GM12878 (cell line): ENCODE results near the gene HSPB8. TPM values are rescaled to one million over a fixed set of nuclear protein-coding genes. Genes with fewer than 3 reads are reported as not detected.

Experiments
- ATAC-seq: fragments of 200-7000 bp; cut with Tn5 transposase; 3 replicates; pipeline ENCODE4 v1.9.1; 2020; ENCODE audit warnings: mild to moderate bottlenecking, moderate library complexity
- BruUV-seq: library from RNA; stranded (reverse); fragments of 400-500 nt; replicated peaks from 2 replicates; lab custom pipeline; 2021; lab: Mats Ljungman, UMichigan
- CTCF ChIA-PET: fragments of 300-600 bp; sonication (Branson Sonifier 250); formaldehyde crosslinking; extraction: SDS; loops from one replicate; lab custom pipeline; 2021; ENCODE audit warnings: inconsistent platforms; lab: Yijun Ruan, JAX
- POLR2A ChIA-PET: fragments of 350-600 bp; formaldehyde crosslinking; extraction: SDS; loops from one replicate; lab custom pipeline; 2021; ENCODE audit warnings: inconsistent platforms; lab: Charles Lee
- RAD21 ChIA-PET: fragments of 300-600 bp; sonication (Branson Sonifier 250); formaldehyde crosslinking; loops from one replicate; lab custom pipeline; 2023; ENCODE audit warnings: antibody characterized with exemption; ENCODE audit not compliant: unreplicated experiment; lab: Charles Lee
- SMC1A ChIA-PET: fragments of 300-600 bp; sonication (Branson Sonifier 250); formaldehyde crosslinking; loops from one replicate; lab custom pipeline; 2023; ENCODE audit not compliant: unreplicated experiment, uncharacterized antibody; lab: Charles Lee
- DNase-seq: peaks from one replicate; pipeline ENCODE4 v3.0.0-alpha.2; 2011; ENCODE audit warnings: low read depth, low spot score
- FAIRE-seq: peaks from 3 replicates; lab custom pipeline; 2011; peaks lifted over from hg19 to GRCh38; lab: Jason Lieb, UNC
- H2AFZ ChIP-seq: 2 replicates; pipeline ENCODE4 v1.6.0; 2011; ENCODE audit warnings: low read depth, low read length, control low read depth; ENCODE audit not compliant: control insufficient read depth
- H3K27ac ChIP-seq: 2 replicates; pipeline ENCODE4 v1.5.1; 2011; ENCODE audit warnings: control low read depth; ENCODE audit not compliant: control insufficient read depth, insufficient read depth
- H3K27me3 ChIP-seq, 2 experiments: replicated peaks in 1 of 2; 2 replicates each; pipeline versions ENCODE4 v1.6.0 to v1.6.1; 2011; ENCODE audit warnings: low read length in 1 of 2; ENCODE audit not compliant: control insufficient read depth in 2 of 2, insufficient read depth in 2 of 2
- H3K36me3 ChIP-seq, 2 experiments: 2 replicates each; pipeline ENCODE4 v1.5.1; 2011; ENCODE audit warnings: low read length in 1 of 2; ENCODE audit not compliant: control insufficient read depth in 2 of 2, insufficient read depth in 2 of 2
- H3K4me1 ChIP-seq: 2 replicates; pipeline ENCODE4 v1.6.1; 2011; ENCODE audit warnings: mild to moderate bottlenecking, low read length, moderate library complexity, mixed read lengths; ENCODE audit not compliant: control insufficient read depth, insufficient read depth
- H3K4me2 ChIP-seq: 2 replicates; pipeline ENCODE4 v1.6.0; 2011; ENCODE audit warnings: control low read depth; ENCODE audit not compliant: control insufficient read depth, insufficient read depth
- H3K4me3 ChIP-seq: fragments of 200-600 bp; sonication (generic); 2 replicates; pipeline ENCODE4 v1.5.1; 2016
- H3K79me2 ChIP-seq: 2 replicates; pipeline ENCODE4 v1.6.0; 2011; ENCODE audit warnings: low read length; ENCODE audit not compliant: control insufficient read depth, insufficient read depth
- H3K9ac ChIP-seq: 2 replicates; pipeline ENCODE4 v1.8.0; 2011; ENCODE audit warnings: low read length, control low read depth, mixed read lengths; ENCODE audit not compliant: control insufficient read depth, insufficient read depth
- H3K9me3 ChIP-seq: replicated peaks from 3 replicates; pipeline ENCODE4 v1.5.1; 2011; ENCODE audit warnings: mild to moderate bottlenecking, low read length; ENCODE audit not compliant: control insufficient read depth, insufficient read depth
- H4K20me1 ChIP-seq: 2 replicates; pipeline ENCODE4 v1.6.0; 2011; ENCODE audit not compliant: control insufficient read depth, insufficient read depth
- ATF3 ChIP-seq: IDR thresholded peaks from 2 replicates; pipeline ENCODE4 v1.6.1; 2011; ENCODE audit warnings: low read depth, mild to moderate bottlenecking, low read length, moderate library complexity, borderline replicate concordance; ENCODE audit errors: extremely low read depth
- CHD2 ChIP-seq: IDR thresholded peaks from 2 replicates; pipeline ENCODE4 v1.6.1; 2011; ENCODE audit warnings: low read depth, low read length, improper control_type of control experiment, borderline replicate concordance
- HCFC1 ChIP-seq: fragments of 150-350 bp; IDR thresholded peaks from 2 replicates; pipeline ENCODE4 v1.6.1; 2014; ENCODE audit warnings: low read length
- MTA3 ChIP-seq: IDR thresholded peaks from 2 replicates; pipeline ENCODE4 v1.6.1; 2012; ENCODE audit warnings: low read length, inconsistent platforms, borderline replicate concordance
- NFYB ChIP-seq: IDR thresholded peaks from 2 replicates; pipeline ENCODE4 v1.6.1; 2011; ENCODE audit warnings: low read depth, mild to moderate bottlenecking, low read length, improper control_type of control experiment, moderate library complexity; ENCODE audit not compliant: insufficient read depth
- RB1 ChIP-seq: fragments of 450-650 bp; formaldehyde crosslinking; IDR thresholded peaks from 2 replicates; pipeline ENCODE4 v1.6.1; 2017; ENCODE audit warnings: mild to moderate bottlenecking, borderline replicate concordance
- SIX5 ChIP-seq: IDR thresholded peaks from 2 replicates; pipeline ENCODE4 v1.6.1; 2011; ENCODE audit warnings: mild to moderate bottlenecking, low read depth, low read length, moderate library complexity; ENCODE audit not compliant: severe bottlenecking
- SMAD5 ChIP-seq: IDR thresholded peaks from 2 replicates; pipeline ENCODE4 v1.6.1; 2016; ENCODE audit warnings: antibody characterized with exemption, low read depth
- ZBED1 ChIP-seq: IDR thresholded peaks from 2 replicates; pipeline ENCODE4 v1.6.1; 2016; ENCODE audit warnings: borderline replicate concordance
- ZSCAN29 ChIP-seq: fragments of 450-650 bp; IDR thresholded peaks from 2 replicates; pipeline ENCODE4 v1.6.1; 2017; ENCODE audit warnings: mild to moderate bottlenecking, moderate library complexity
- WGBS: methylation state at CpG from one replicate; pipeline ENCODE4 v1.1.6; 2016; ENCODE audit warnings: low lambda C conversion rate; ENCODE audit not compliant: insufficient replicate concordance, insufficient coverage; ENCODE audit errors: missing lambda C conversion rate; 5-methylcytosine and 5-hydroxymethylcytosine counted together
- in situ Hi-C: fragments of 300-500 bp; cut with MboI; formaldehyde crosslinking; loops from 9 replicates; pipeline ENCODE4 v1.14.3; 2018; ENCODE audit warnings: mixed read lengths
- intact Hi-C: fragments of 100-400 bp; cut with micrococcal nuclease; formaldehyde crosslinking; loops from one replicate; pipeline ENCODE4 v1.14.2; 2022; ENCODE audit not compliant: unreplicated experiment
- polyA plus RNA-seq, 11 experiments: library from polyadenylated mRNA; depleted of rRNA in 4 of 11; unstranded in 6 of 11; stranded (reverse) in 5 of 11; fragments of >200 nt; fragmentation: Nextera tagmentation in 4 of 11; fragmentation: Illumina TruSeq in 1 of 11; extraction: Ambion mirVana in 4 of 11; extraction: Trizol in 1 of 11; gene quantifications; 1 replicate in 1 of 11; 2 replicates in 10 of 11; pipeline versions ENCODE4 v1.2.1 to v1.2.3, GENCODE V29; 2011 to 2016; ENCODE audit warnings: inconsistent platforms in 2 of 11, missing spikeins in 2 of 11, low read depth in 1 of 11
- total RNA-seq, 4 experiments: library from RNA; depleted of rRNA in 3 of 4; stranded (reverse); fragments of >200 nt in 3 of 4; fragmentation: Illumina TruSeq in 1 of 4; extraction: Trizol in 1 of 4; gene quantifications; 2 replicates each; pipeline versions ENCODE4 v1.2.1 to v1.2.3, GENCODE V29; 2013 to 2021
- TF ChIP-seq, protein P1 (sequence below): fragments of 150-350 bp; IDR thresholded peaks from 2 replicates; pipeline ENCODE4 v1.6.1; 2016; ENCODE audit warnings: low read depth, low read length
- TF ChIP-seq, protein P2 (sequence below): IDR thresholded peaks from 2 replicates; pipeline ENCODE4 v1.6.1; 2011; ENCODE audit warnings: borderline replicate concordance, low read depth, mild to moderate bottlenecking, moderate library complexity, mixed read lengths, low read length; ENCODE audit not compliant: insufficient read depth; ENCODE audit errors: extremely low read length
- TF ChIP-seq, protein P3 (sequence below): fragments of 450-650 bp; IDR thresholded peaks from 2 replicates; pipeline ENCODE4 v1.6.1; 2016; ENCODE audit warnings: mild to moderate bottlenecking
- TF ChIP-seq, protein P4 (sequence below): IDR thresholded peaks from 2 replicates; pipeline ENCODE4 v1.6.1; 2012; ENCODE audit warnings: low read depth, low read length, improper control_type of control experiment

Gene HSPB8
- total and polyA plus RNA-seq, 10 of the 15 experiments (the other 5 are each of a cell fraction or from before 2014, with no cell fraction given) = 0.10 TPM; not detected in 9

DNA sequence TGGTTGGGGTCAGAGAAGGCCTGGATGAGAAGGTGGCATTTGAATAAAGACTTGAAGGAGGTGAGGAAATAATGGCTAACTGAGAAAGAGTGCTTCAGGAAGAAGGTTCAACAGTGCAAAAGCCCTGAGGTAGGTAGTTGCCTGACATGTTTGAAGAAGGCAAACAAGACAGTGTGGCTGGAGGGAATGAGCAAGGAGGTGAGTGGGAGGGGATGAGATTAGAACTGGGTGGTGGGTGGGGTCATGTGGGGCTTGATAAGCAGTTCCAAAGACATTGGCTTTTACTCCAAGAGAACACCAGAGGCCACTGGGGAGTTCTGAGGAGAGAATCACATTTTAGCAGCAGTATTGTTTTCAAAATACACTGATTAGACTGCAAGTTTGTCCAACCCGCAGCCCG is 50.5 kb downstream of the HSPB8 start (continued):
- TF ChIP-seq, protein P1, sequence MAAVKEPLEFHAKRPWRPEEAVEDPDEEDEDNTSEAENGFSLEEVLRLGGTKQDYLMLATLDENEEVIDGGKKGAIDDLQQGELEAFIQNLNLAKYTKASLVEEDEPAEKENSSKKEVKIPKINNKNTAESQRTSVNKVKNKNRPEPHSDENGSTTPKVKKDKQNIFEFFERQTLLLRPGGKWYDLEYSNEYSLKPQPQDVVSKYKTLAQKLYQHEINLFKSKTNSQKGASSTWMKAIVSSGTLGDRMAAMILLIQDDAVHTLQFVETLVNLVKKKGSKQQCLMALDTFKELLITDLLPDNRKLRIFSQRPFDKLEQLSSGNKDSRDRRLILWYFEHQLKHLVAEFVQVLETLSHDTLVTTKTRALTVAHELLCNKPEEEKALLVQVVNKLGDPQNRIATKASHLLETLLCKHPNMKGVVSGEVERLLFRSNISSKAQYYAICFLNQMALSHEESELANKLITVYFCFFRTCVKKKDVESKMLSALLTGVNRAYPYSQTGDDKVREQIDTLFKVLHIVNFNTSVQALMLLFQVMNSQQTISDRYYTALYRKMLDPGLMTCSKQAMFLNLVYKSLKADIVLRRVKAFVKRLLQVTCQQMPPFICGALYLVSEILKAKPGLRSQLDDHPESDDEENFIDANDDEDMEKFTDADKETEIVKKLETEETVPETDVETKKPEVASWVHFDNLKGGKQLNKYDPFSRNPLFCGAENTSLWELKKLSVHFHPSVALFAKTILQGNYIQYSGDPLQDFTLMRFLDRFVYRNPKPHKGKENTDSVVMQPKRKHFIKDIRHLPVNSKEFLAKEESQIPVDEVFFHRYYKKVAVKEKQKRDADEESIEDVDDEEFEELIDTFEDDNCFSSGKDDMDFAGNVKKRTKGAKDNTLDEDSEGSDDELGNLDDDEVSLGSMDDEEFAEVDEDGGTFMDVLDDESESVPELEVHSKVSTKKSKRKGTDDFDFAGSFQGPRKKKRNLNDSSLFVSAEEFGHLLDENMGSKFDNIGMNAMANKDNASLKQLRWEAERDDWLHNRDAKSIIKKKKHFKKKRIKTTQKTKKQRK = no peak
- TF ChIP-seq ZSCAN29 (no peak), MTA3 (no peak), ZBED1 (no peak)

DNA sequence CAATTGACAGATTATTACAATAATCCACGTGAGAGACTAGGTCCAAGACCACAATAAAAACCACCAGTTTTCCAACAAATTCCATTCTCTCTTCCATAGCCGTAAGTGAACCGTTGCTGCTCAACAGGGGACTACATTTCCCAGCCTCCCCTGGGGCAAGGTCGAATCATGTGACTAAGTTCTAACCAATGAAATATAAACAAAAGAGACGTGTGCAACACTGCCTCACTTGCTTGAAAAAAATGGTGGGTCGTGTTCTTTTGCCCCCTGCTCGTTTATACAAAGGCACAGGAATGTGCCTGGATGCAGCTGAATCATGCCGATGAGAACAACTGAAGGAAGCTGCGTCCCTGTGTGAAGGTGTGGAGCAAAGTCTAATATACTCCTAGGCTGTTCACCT is 51.1 kb downstream of the HSPB8 start:
- FAIRE-seq (no peak), DNase-seq (no peak), ATAC-seq (peak; percentile 48; the same call in 2 of the 3 replicates)
- Histone ChIP-seq H3K27ac (no peak overlapping the region), H3K4me1 (no peaks in the 10 kb centered on the region), H2AFZ (peak overlapping the region; percentile 45; the same call in 1 of the 2 replicates), H3K4me2 (no peak overlapping the region), H3K9me3 (no peaks in the 10 kb centered on the region), H3K27me3 (no peaks in the 10 kb centered on the region; a peak in 1 of 4 replicates), H3K9ac (no peak overlapping the region), H3K79me2 (no peaks in the 10 kb centered on the region), H3K36me3 (no peaks in the 10 kb centered on the region), H3K4me3 (no peak overlapping the region), H4K20me1 (no peaks in the 10 kb centered on the region)
- BruUV-seq = no TSS peak
- in situ Hi-C loops (no loop called here), intact Hi-C loops (no loop called here)
- TF ChIP-seq HCFC1 = peak; percentile 57
- TF ChIP-seq, protein P2, sequence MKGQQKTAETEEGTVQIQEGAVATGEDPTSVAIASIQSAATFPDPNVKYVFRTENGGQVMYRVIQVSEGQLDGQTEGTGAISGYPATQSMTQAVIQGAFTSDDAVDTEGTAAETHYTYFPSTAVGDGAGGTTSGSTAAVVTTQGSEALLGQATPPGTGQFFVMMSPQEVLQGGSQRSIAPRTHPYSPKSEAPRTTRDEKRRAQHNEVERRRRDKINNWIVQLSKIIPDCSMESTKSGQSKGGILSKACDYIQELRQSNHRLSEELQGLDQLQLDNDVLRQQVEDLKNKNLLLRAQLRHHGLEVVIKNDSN = peak; percentile 4
- no peak for TF ChIP-seq RB1
- TF ChIP-seq ATF3 = 0 out of 2 replicates have a peak, but pooled peaks have one; percentile 3
- TF ChIP-seq SMAD5 = no peak
- no peak for TF ChIP-seq CHD2
- TF ChIP-seq, protein P3, sequence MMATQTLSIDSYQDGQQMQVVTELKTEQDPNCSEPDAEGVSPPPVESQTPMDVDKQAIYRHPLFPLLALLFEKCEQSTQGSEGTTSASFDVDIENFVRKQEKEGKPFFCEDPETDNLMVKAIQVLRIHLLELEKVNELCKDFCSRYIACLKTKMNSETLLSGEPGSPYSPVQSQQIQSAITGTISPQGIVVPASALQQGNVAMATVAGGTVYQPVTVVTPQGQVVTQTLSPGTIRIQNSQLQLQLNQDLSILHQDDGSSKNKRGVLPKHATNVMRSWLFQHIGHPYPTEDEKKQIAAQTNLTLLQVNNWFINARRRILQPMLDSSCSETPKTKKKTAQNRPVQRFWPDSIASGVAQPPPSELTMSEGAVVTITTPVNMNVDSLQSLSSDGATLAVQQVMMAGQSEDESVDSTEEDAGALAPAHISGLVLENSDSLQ = no peak
- TF ChIP-seq SIX5 = peak; percentile 69
- TF ChIP-seq, protein P4, sequence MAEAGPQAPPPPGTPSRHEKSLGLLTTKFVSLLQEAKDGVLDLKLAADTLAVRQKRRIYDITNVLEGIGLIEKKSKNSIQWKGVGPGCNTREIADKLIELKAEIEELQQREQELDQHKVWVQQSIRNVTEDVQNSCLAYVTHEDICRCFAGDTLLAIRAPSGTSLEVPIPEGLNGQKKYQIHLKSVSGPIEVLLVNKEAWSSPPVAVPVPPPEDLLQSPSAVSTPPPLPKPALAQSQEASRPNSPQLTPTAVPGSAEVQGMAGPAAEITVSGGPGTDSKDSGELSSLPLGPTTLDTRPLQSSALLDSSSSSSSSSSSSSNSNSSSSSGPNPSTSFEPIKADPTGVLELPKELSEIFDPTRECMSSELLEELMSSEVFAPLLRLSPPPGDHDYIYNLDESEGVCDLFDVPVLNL = no peak
- 0 out of 2 replicates have a peak, but pooled peaks have one; percentile 14 for TF ChIP-seq NFYB
- CTCF ChIA-PET = no interaction called here
- 32% methylated on average over 9 of the region's 9 CpGs for WGBS
- POLR2A ChIA-PET = no interaction called here
- SMC1A ChIA-PET = no interaction called here
- RAD21 ChIA-PET = no interaction called here
